H9 (cell line): Measurements from ENCODE around the gene ZNF79. TPM values are rescaled to one million over a fixed set of nuclear protein-coding genes. Genes with fewer than 3 reads are reported as not detected.

Experiments
- DNase-seq: peaks from one replicate; pipeline ENCODE4 v3.0.0-alpha.2; 2017
- H2AFZ ChIP-seq: one replicate; pipeline ENCODE4 v1.6.1; 2013; ENCODE audit warnings: mild to moderate bottlenecking, low read length, control low read depth, moderate library complexity
- H2AK5ac ChIP-seq: 2 replicates; pipeline ENCODE4 v1.6.1; 2013; ENCODE audit warnings: low read length, control low read depth, mixed read lengths; ENCODE audit not compliant: insufficient read length
- H2BK120ac ChIP-seq: one replicate; pipeline ENCODE4 v1.6.1; 2013; ENCODE audit warnings: low read depth, mild to moderate bottlenecking, low read length, control low read depth, inconsistent platforms; ENCODE audit not compliant: poor library complexity, severe bottlenecking
- H2BK12ac ChIP-seq: 2 replicates; pipeline ENCODE4 v1.6.1; 2013; ENCODE audit warnings: low read length, control low read depth, mixed read lengths, low read depth; ENCODE audit not compliant: insufficient read length
- H2BK15ac ChIP-seq: 2 replicates; pipeline ENCODE4 v1.6.1; 2013; ENCODE audit warnings: low read depth, low read length, control low read depth
- H2BK20ac ChIP-seq: one replicate; pipeline ENCODE4 v1.6.1; 2013; ENCODE audit warnings: low read depth, mild to moderate bottlenecking, low read length, control low read depth, inconsistent platforms; ENCODE audit not compliant: poor library complexity, severe bottlenecking
- H2BK5ac ChIP-seq: 2 replicates; pipeline ENCODE4 v1.6.1; 2013; ENCODE audit warnings: low read length, control low read depth, mixed read lengths; ENCODE audit not compliant: insufficient read length
- H3K14ac ChIP-seq: 2 replicates; pipeline ENCODE4 v1.6.1; 2013; ENCODE audit warnings: low read length, control low read depth; ENCODE audit not compliant: insufficient read depth
- H3K18ac ChIP-seq: 2 replicates; pipeline ENCODE4 v1.6.1; 2013; ENCODE audit warnings: low read depth, mild to moderate bottlenecking, mixed read lengths, low read length, control low read depth; ENCODE audit not compliant: insufficient read length
- H3K23ac ChIP-seq: 2 replicates; pipeline ENCODE4 v1.6.1; 2013; ENCODE audit warnings: low read length, control low read depth, mixed read lengths, low read depth; ENCODE audit not compliant: insufficient read length
- H3K23me2 ChIP-seq: 2 replicates; pipeline ENCODE4 v1.6.1; 2013; ENCODE audit warnings: low read depth, mild to moderate bottlenecking, mixed read lengths, low read length, control low read depth; ENCODE audit not compliant: insufficient read length, poor library complexity, severe bottlenecking
- H3K27ac ChIP-seq: 2 replicates; pipeline ENCODE4 v1.5.1; 2013; ENCODE audit warnings: low read length, control low read depth, mixed read lengths, low read depth; ENCODE audit not compliant: insufficient read length
- H3K27me3 ChIP-seq: 2 replicates; pipeline ENCODE4 v1.6.1; 2013; ENCODE audit warnings: low read length, control low read depth, inconsistent platforms; ENCODE audit not compliant: insufficient read depth
- H3K4ac ChIP-seq: 2 replicates; pipeline ENCODE4 v1.6.1; 2013; ENCODE audit warnings: low read depth, mild to moderate bottlenecking, control low read depth, inconsistent platforms, low read length, moderate library complexity
- H3K4me1 ChIP-seq: 2 replicates; pipeline ENCODE4 v1.6.1; 2013; ENCODE audit warnings: low read length, control low read depth, inconsistent platforms; ENCODE audit not compliant: insufficient read depth
- H3K4me2 ChIP-seq: 2 replicates; pipeline ENCODE4 v1.6.1; 2013; ENCODE audit warnings: low read length, control low read depth, mixed read lengths; ENCODE audit not compliant: insufficient read length, insufficient read depth
- H3K56ac ChIP-seq: 2 replicates; pipeline ENCODE4 v1.6.1; 2013; ENCODE audit warnings: low read depth, mild to moderate bottlenecking, mixed read lengths, low read length, control low read depth; ENCODE audit not compliant: insufficient read length
- H3K79me1 ChIP-seq: 2 replicates; pipeline ENCODE4 v1.6.1; 2013; ENCODE audit warnings: low read depth, mild to moderate bottlenecking, moderate library complexity, low read length, control low read depth, inconsistent platforms; ENCODE audit not compliant: insufficient read depth, poor library complexity, severe bottlenecking
- H3K79me2 ChIP-seq: 2 replicates; pipeline ENCODE4 v1.6.1; 2013; ENCODE audit warnings: low read length, control low read depth, inconsistent platforms; ENCODE audit not compliant: insufficient read depth
- H3K9ac ChIP-seq: 2 replicates; pipeline ENCODE4 v1.6.1; 2013; ENCODE audit warnings: low read length, control low read depth, mixed read lengths; ENCODE audit not compliant: insufficient read length; ENCODE audit errors: extremely low read depth
- H3K9me3 ChIP-seq: one replicate; pipeline ENCODE4 v1.6.1; 2013; ENCODE audit warnings: low read depth, low read length, inconsistent platforms; ENCODE audit not compliant: control insufficient read depth
- H3T11ph ChIP-seq: one replicate; pipeline ENCODE4 v1.6.1; 2013; ENCODE audit warnings: mild to moderate bottlenecking, low read length, control low read depth, inconsistent platforms
- H4K20me1 ChIP-seq: one replicate; pipeline ENCODE4 v1.6.1; 2013; ENCODE audit not compliant: control insufficient read depth, insufficient read length, insufficient read depth
- H4K5ac ChIP-seq: 2 replicates; pipeline ENCODE4 v1.6.1; 2013; ENCODE audit warnings: low read depth, mild to moderate bottlenecking, mixed read lengths, low read length, control low read depth; ENCODE audit not compliant: insufficient read length
- H4K8ac ChIP-seq: replicated peaks from 2 replicates; pipeline ENCODE4 v1.6.1; 2013; ENCODE audit warnings: low read length, control low read depth, mixed read lengths, low read depth; ENCODE audit not compliant: insufficient read length
- H4K91ac ChIP-seq: 2 replicates; pipeline ENCODE4 v1.6.1; 2013; ENCODE audit warnings: low read depth, mild to moderate bottlenecking, moderate library complexity, mixed read lengths, low read length, control low read depth; ENCODE audit not compliant: insufficient read length
- H3K27ac Mint-ChIP-seq, 3 experiments: 2 replicates in 2 of 3; 3 replicates in 1 of 3; pipeline ENCODE4 v1.8.0; 2020 to 2021; ENCODE audit warnings: mixed read lengths in 3 of 3, mild to moderate bottlenecking in 1 of 3, moderate library complexity in 1 of 3
- H3K27me3 Mint-ChIP-seq: 2 replicates; pipeline ENCODE4 v1.8.0; 2021; ENCODE audit warnings: low read depth, mild to moderate bottlenecking, moderate library complexity, mixed read lengths
- H3K36me3 Mint-ChIP-seq, 3 experiments: 2 replicates in 2 of 3; 3 replicates in 1 of 3; pipeline ENCODE4 v1.8.0; 2020 to 2021; ENCODE audit warnings: low read depth in 3 of 3, mixed read lengths in 3 of 3; ENCODE audit not compliant: insufficient read depth in 1 of 3
- H3K4me1 Mint-ChIP-seq, 2 experiments: 2 replicates each; pipeline ENCODE4 v1.8.0; 2020; ENCODE audit warnings: mixed read lengths in 2 of 2
- H3K4me3 Mint-ChIP-seq, 2 experiments: 2 replicates in 1 of 2; 3 replicates in 1 of 2; pipeline ENCODE4 v1.8.0; 2020 to 2021; ENCODE audit warnings: mild to moderate bottlenecking in 2 of 2, mixed read lengths in 2 of 2, moderate library complexity in 1 of 2
- H3K9me3 Mint-ChIP-seq, 2 experiments: 2 replicates in 1 of 2; 3 replicates in 1 of 2; pipeline ENCODE4 v1.8.0; 2020; ENCODE audit warnings: mild to moderate bottlenecking in 2 of 2, mixed read lengths in 2 of 2, moderate library complexity in 1 of 2
- WGBS: extraction: QIAGEN DNeasy Blood & Tissue Kit; methylation state at CpG from one replicate; pipeline ENCODE4 v1.1.7; 2013; ENCODE audit warnings: missing lambda C conversion rate, low lambda C conversion rate, mixed read lengths; ENCODE audit not compliant: insufficient read length; ENCODE audit errors: extremely low coverage; 5-methylcytosine and 5-hydroxymethylcytosine counted together
- total RNA-seq: library from RNA; stranded (reverse); gene quantifications from 2 replicates; pipeline ENCODE4 v1.2.1, GENCODE V29; 2021
- TF ChIP-seq, protein P1 (sequence below): fragments of 200-600 bp; sonication (generic); conservative IDR thresholded peaks from 3 replicates; pipeline ENCODE4 v1.8.0; 2021; ENCODE audit warnings: antibody characterized with exemption, mild to moderate bottlenecking

ZNF79 gene
- total RNA-seq, 1 experiment from 2014 or later, result 11.5 TPM

DNA sequence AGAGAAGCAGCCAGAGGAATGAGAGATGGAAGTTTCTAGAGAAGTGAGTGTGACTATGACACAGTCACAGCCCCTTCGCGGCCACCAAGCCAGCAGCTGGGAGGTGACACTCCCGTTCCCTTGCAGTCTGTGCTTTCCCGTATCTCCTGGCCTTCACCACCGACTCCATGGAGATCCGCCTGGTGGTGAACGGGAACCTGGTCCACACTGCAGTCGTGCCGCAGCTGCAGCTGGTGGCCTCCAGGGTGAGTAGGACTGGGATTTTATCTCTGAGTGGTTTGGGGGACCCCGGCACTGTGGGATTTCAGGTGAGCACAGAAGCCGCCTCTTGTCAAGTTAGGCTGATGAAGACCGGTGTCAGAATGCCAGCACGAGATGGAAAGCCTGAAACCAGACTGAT lies 39.3 kb upstream of the ZNF79 start:
- Histone ChIP-seq H3K4ac (no peak overlapping the region), H2AK5ac (no peak overlapping the region), H3K9me3 (no peaks in the 10 kb centered on the region), H2BK20ac (no peak overlapping the region), H2BK5ac (no peak overlapping the region), H3K9ac (no peak overlapping the region), H2BK15ac (no peak overlapping the region), H2AFZ (no peak overlapping the region), H3K79me2 (no peaks in the 10 kb centered on the region), H3K4me1 (no peaks in the 10 kb centered on the region; the same call in 1 of the 2 replicates), H2BK120ac (no peak overlapping the region), H3K14ac (no peak overlapping the region), H3K27ac (no peak overlapping the region), H2BK12ac (no peak overlapping the region), H3K27me3 (0 out of 2 replicates have a peak, but pooled peaks cover 2% of the 10 kb centered on the region), H3K18ac (no peak overlapping the region), H4K8ac (no peak overlapping the region), H3T11ph (no peak overlapping the region), H4K5ac (no peak overlapping the region), H3K56ac (no peak overlapping the region), H3K4me2 (no peak overlapping the region), H3K23ac (no peak overlapping the region), H4K20me1 (no peaks in the 10 kb centered on the region), H3K23me2 (no peaks in the 10 kb centered on the region), H4K91ac (no peak overlapping the region), H3K79me1 (no peaks in the 10 kb centered on the region)
- H3K4me1 Mint-ChIP-seq, result peaks cover 10 to 16% of the 10 kb centered on the region in 2 experiments
- DNase-seq, result no peak
- H3K36me3 Mint-ChIP-seq, result no peaks in the 10 kb centered on the region; a peak in 1 of 7 replicates
- TF ChIP-seq, protein P1, sequence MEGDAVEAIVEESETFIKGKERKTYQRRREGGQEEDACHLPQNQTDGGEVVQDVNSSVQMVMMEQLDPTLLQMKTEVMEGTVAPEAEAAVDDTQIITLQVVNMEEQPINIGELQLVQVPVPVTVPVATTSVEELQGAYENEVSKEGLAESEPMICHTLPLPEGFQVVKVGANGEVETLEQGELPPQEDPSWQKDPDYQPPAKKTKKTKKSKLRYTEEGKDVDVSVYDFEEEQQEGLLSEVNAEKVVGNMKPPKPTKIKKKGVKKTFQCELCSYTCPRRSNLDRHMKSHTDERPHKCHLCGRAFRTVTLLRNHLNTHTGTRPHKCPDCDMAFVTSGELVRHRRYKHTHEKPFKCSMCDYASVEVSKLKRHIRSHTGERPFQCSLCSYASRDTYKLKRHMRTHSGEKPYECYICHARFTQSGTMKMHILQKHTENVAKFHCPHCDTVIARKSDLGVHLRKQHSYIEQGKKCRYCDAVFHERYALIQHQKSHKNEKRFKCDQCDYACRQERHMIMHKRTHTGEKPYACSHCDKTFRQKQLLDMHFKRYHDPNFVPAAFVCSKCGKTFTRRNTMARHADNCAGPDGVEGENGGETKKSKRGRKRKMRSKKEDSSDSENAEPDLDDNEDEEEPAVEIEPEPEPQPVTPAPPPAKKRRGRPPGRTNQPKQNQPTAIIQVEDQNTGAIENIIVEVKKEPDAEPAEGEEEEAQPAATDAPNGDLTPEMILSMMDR, result peak; percentile 47
- H3K27me3 Mint-ChIP-seq, result peaks cover 15% of the 10 kb centered on the region; the same call in 1 of the 2 replicates
- no peak overlapping the region for H3K4me3 Mint-ChIP-seq
- WGBS, result no CpG with 5 or more reads among the region's 13 CpGs
- peak overlapping the region in 1 of 3 experiments; percentile 81; a peak in 1 of 7 replicates for H3K27ac Mint-ChIP-seq
- H3K9me3 Mint-ChIP-seq, result peaks cover 0 to 6% of the 10 kb centered on the region in 2 experiments; a peak in 1 of 5 replicates
